B cell (primary cell): ENCODE results near the gene FAM217B. TPM values are rescaled to one million over a fixed set of nuclear protein-coding genes. Genes with fewer than 3 reads are reported as not detected.

Source experiments
- ATAC-seq: fragments of 200-7000 bp; cut with Tn5 transposase; one replicate; pipeline ENCODE4 v1.10.0; 2021; ENCODE audit warnings: low read depth, mild to moderate bottlenecking, moderate number of reproducible peaks, moderate library complexity
- CTCF ChIA-PET: fragments of 350-600 bp; sonication (Branson Sonifier 250); formaldehyde crosslinking; loops from one replicate; lab custom pipeline; 2021; ENCODE audit warnings: antibody characterized with exemption, inconsistent platforms; lab: Charles Lee
- POLR2A ChIA-PET: fragments of 350-600 bp; sonication (Branson Sonifier 250); formaldehyde crosslinking; loops from one replicate; lab custom pipeline; 2021; ENCODE audit warnings: antibody characterized with exemption; lab: Charles Lee
- DNase-seq: peaks from one replicate; pipeline ENCODE4 v3.0.0; 2013
- H2AFZ ChIP-seq: 2 replicates; pipeline ENCODE4 v1.6.1; 2012; ENCODE audit warnings: mild to moderate bottlenecking, low read depth, low read length; ENCODE audit not compliant: insufficient read depth, poor library complexity, severe bottlenecking
- H3K27ac ChIP-seq, 2 donors: 1 replicate in 1 of 2; 2 replicates in 1 of 2; pipeline ENCODE4 v1.5.1; 2012 to 2013; ENCODE audit warnings: low read length in 2 of 2, mild to moderate bottlenecking in 2 of 2, moderate library complexity in 1 of 2
- H3K27me3 ChIP-seq, 4 experiments: fragments of 200-600 bp in 1 of 4; sonication (generic) in 1 of 4; replicated peaks in 1 of 4; 1 replicate in 2 of 4; 2 replicates in 2 of 4; pipeline versions ENCODE4 v1.6.1 to v1.7.0; 2013 to 2016; ENCODE audit warnings: low read length in 3 of 4, mild to moderate bottlenecking in 2 of 4, mixed read lengths in 1 of 4, moderate library complexity in 1 of 4; ENCODE audit not compliant: insufficient read depth in 4 of 4, control insufficient read depth in 3 of 4; ENCODE audit errors: control extremely low read depth in 1 of 4
- H3K36me3 ChIP-seq, 2 experiments: replicated peaks in 1 of 2; 1 replicate in 1 of 2; 2 replicates in 1 of 2; pipeline versions ENCODE4 v1.6.1 to v1.7.1; 2013; ENCODE audit warnings: low read length in 1 of 2; ENCODE audit not compliant: insufficient read depth in 2 of 2, control insufficient read depth in 1 of 2; ENCODE audit errors: control extremely low read depth in 1 of 2, extremely low read depth in 1 of 2
- H3K4me1 ChIP-seq, 2 donors: fragments of 200-600 bp in 1 of 2; sonication (generic) in 1 of 2; 1 replicate in 1 of 2; 2 replicates in 1 of 2; pipeline versions ENCODE4 v1.5.1 to v1.6.1; 2013 to 2017; ENCODE audit warnings: low read length in 2 of 2; ENCODE audit not compliant: control insufficient read depth in 2 of 2, insufficient read depth in 2 of 2
- H3K4me2 ChIP-seq: replicated peaks from 2 replicates; pipeline ENCODE3; 2012; ENCODE audit warnings: mild to moderate bottlenecking, low read depth, low read length; ENCODE audit not compliant: poor library complexity, severe bottlenecking
- H3K4me3 ChIP-seq, 5 experiments: fragments of 200-600 bp in 1 of 5; sonication (generic) in 1 of 5; 1 replicate in 3 of 5; 2 replicates in 2 of 5; pipeline versions ENCODE4 v1.5.1 to v1.7.0; 2011 to 2016; ENCODE audit warnings: low read length in 4 of 5, mild to moderate bottlenecking in 4 of 5, low read depth in 2 of 5, control low read depth in 1 of 5, moderate library complexity in 1 of 5; ENCODE audit not compliant: insufficient read depth in 1 of 5; ENCODE audit errors: control extremely low read depth in 1 of 5, extremely low read depth in 1 of 5
- H3K79me2 ChIP-seq: fragments of 200-600 bp; sonication (generic); one replicate; pipeline ENCODE4 v1.6.0; 2016; ENCODE audit warnings: low read length; ENCODE audit not compliant: control insufficient read depth, insufficient read depth
- H3K9ac ChIP-seq: fragments of 200-600 bp; sonication (generic); 2 replicates; pipeline ENCODE4 v1.6.1; 2017; ENCODE audit warnings: mild to moderate bottlenecking, low read length, moderate library complexity
- H3K9me3 ChIP-seq, 3 donors: one replicate each; pipeline versions ENCODE4 v1.6.1 to v1.7.1; 2013; ENCODE audit warnings: low read length in 2 of 3; ENCODE audit not compliant: control insufficient read depth in 2 of 3, insufficient read depth in 1 of 3; ENCODE audit errors: control extremely low read depth in 1 of 3
- H4K20me1 ChIP-seq: 2 replicates; pipeline ENCODE4 v1.6.0; 2012; ENCODE audit warnings: mild to moderate bottlenecking, low read length; ENCODE audit not compliant: insufficient read depth, control insufficient read depth, poor library complexity, severe bottlenecking
- H3K27ac Mint-ChIP-seq: one replicate; pipeline ENCODE4 v1.8.0; 2021; ENCODE audit warnings: mixed read lengths
- H3K27me3 Mint-ChIP-seq: one replicate; pipeline ENCODE4 v1.8.0; 2021; ENCODE audit warnings: mixed read lengths
- H3K4me1 Mint-ChIP-seq: one replicate; pipeline ENCODE4 v1.8.0; 2021; ENCODE audit warnings: mixed read lengths
- H3K4me3 Mint-ChIP-seq: one replicate; pipeline ENCODE4 v1.8.0; 2021; ENCODE audit warnings: mixed read lengths
- H3K9me3 Mint-ChIP-seq: one replicate; pipeline ENCODE4 v1.8.0; 2022; ENCODE audit warnings: mixed read lengths; ENCODE audit not compliant: insufficient read depth
- CTCF ChIP-seq: fragments of 200-600 bp; IDR thresholded peaks from one replicate; pipeline ENCODE4 v1.8.0; 2022; ENCODE audit warnings: antibody characterized with exemption, mild to moderate bottlenecking
- EZH2 ChIP-seq: IDR thresholded peaks from 2 replicates; pipeline ENCODE4 v1.6.1; 2012; ENCODE audit warnings: borderline replicate concordance, low read depth, mild to moderate bottlenecking, moderate library complexity, low read length; ENCODE audit not compliant: insufficient read depth, poor library complexity, severe bottlenecking
- WGBS: methylation state at CpG from one replicate; pipeline ENCODE4 v1.1.5; 2013; ENCODE audit warnings: missing lambda C conversion rate; ENCODE audit not compliant: insufficient coverage; 5-methylcytosine and 5-hydroxymethylcytosine counted together
- intact Hi-C: fragments of 100-400 bp; cut with micrococcal nuclease; formaldehyde crosslinking; loops from one replicate; pipeline ENCODE4 v1.10.0; 2022
- polyA plus RNA-seq: library from polyadenylated mRNA; depleted of rRNA; stranded (reverse); fragments of >200 nt; gene quantifications from 2 replicates; pipeline ENCODE4 v1.2.3, GENCODE V29; 2012
- total RNA-seq, 2 donors: library from RNA; stranded (reverse); fragments of 120-200 nt in 1 of 2; gene quantifications; 1 replicate in 1 of 2; 2 replicates in 1 of 2; pipeline versions ENCODE4 v1.2.3 to v1.2.4, GENCODE V29; 2013 to 2022

FAM217B gene
- total and polyA plus RNA-seq, 2 donors (not counting 1 experiment from before 2014, with no cell fraction given) = 3.6 to 34.9 TPM

- Histone ChIP-seq H2AFZ (peak overlapping the region; percentile 42), H3K9me3 (no peaks in the 10 kb centered on the region), H3K4me1 (no peaks in the 10 kb centered on the region), H3K36me3 (no peaks in the 10 kb centered on the region), H3K9ac (no peak overlapping the region), H4K20me1 (no peaks in the 10 kb centered on the region), H3K27ac (no peak overlapping the region), H3K4me3 (no peak overlapping the region), H3K27me3 (peaks cover 0 to 3% (median 0%) of the 10 kb centered on the region in 4 experiments), H3K4me2 (no peak overlapping the region), H3K79me2 (no peaks in the 10 kb centered on the region)
- Mint-ChIP-seq H3K4me1 (peaks cover 4% of the 10 kb centered on the region), H3K27me3 (no peaks in the 10 kb centered on the region), H3K27ac (no peak overlapping the region), H3K9me3 (no peaks in the 10 kb centered on the region), H3K4me3 (no peak overlapping the region)
- DNase-seq (peak; percentile 21), ATAC-seq (peak; percentile 21)
- WGBS = 10% methylated on average over 2 of the region's 4 CpGs
- TF ChIP-seq CTCF = no peak
- no peak for TF ChIP-seq EZH2
- intact Hi-C loops = no loop called here
- POLR2A ChIA-PET = no interaction called here
- CTCF ChIA-PET = interaction anchor here (1.8 kb wide), 1 partner anchor 23 kb away, joined by 4 read pairs; no protein-coding TSS in a partner anchor
Observed at GRCh38 chr20:59912609-59913008, 27.6 kb upstream of the FAM217B start.

- Histone ChIP-seq H3K4me2 (no peak overlapping the region), H3K9me3 (no peaks in the 10 kb centered on the region), H3K79me2 (no peaks in the 10 kb centered on the region), H3K36me3 (no peaks in the 10 kb centered on the region), H2AFZ (no peak overlapping the region), H3K4me1 (no peaks in the 10 kb centered on the region), H3K4me3 (no peak overlapping the region), H3K27me3 (peaks cover 0 to 10% (median 0%) of the 10 kb centered on the region in 4 experiments), H3K9ac (no peak overlapping the region), H3K27ac (no peak overlapping the region), H4K20me1 (no peaks in the 10 kb centered on the region)
- intact Hi-C loops = no loop called here
- Mint-ChIP-seq H3K27ac (no peak overlapping the region), H3K27me3 (peaks cover 23% of the 10 kb centered on the region), H3K4me1 (no peaks in the 10 kb centered on the region), H3K9me3 (no peaks in the 10 kb centered on the region), H3K4me3 (no peak overlapping the region)
- ChIA-PET CTCF (no interaction called here), POLR2A (no interaction called here)
- ATAC-seq (no peak), DNase-seq (no peak)
- TF ChIP-seq EZH2 = no peak
- no peak for TF ChIP-seq CTCF
Observed at GRCh38 chr20:59920944-59921343, 19.2 kb upstream of the FAM217B start.
